ENCODE measurements around the gene AUTS2. TPM values are rescaled to one million over a fixed set of nuclear protein-coding genes. Genes with fewer than 3 reads are reported as not detected.

Gene AUTS2
- total RNA-seq, 1 donor from 2014 or later: 5.3 TPM

DNA sequence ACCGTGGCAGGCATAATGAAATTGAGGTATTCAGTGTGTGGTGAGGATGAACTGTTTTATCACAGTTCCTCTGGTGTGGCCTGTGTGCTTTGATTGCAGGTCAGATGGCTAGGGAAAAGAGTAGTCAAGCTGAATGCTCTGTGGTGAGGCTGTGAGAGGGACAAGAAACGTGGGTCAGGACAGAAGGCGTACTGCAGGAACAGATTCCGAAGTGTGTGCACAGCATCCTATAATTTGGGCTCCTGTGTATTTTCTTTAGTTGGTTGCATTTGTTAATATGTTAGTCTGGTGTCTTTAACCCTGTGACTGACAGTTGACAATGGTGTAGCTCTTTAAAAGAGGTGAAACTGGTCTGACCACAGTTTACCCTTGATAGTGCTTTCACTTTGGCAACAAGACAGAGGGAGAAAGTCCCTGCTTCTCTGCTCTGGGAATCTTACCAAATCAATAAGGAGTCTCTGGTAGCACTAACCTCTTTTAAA is 76.5 kb downstream of the AUTS2 start:
- DNase-seq (ENCODE audit: missing footprints) (no peak), ATAC-seq (no peak)
- intact Hi-C loops (cut with DNase I): no loop called here

DNA sequence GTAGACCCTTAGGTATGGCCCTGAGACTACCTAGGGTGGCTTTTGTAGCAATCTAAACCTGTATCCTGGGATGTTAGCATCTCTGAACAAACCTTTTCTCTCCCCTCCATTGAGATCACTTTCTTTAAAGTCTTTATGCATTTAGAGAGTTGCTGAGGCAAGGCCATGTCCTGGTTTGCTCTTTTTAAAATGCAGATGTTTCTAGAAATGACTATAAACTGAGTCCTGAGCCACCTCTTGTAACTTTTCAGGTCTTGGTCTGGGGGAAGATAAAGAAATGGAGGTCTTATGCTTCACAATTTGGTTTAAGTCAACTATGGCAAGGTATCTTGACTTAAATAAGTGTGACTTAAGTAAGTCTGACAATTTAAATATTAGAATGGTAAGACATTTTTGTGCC is 78.0 kb downstream of the AUTS2 start:
- ATAC-seq (no peak), DNase-seq (ENCODE audit: missing footprints) (no peak)
- intact Hi-C loops (cut with DNase I): no loop called here

- intact Hi-C loops (cut with DNase I): no loop called here
- DNase-seq (ENCODE audit: missing footprints) (no peak), ATAC-seq (no peak)
Measured at GRCh38 chr7:69677054-69677852, 79.0 kb downstream of the AUTS2 start.

- DNase-seq (ENCODE audit: missing footprints) (no peak), ATAC-seq (no peak)
- intact Hi-C loops (cut with DNase I): no loop called here
Measured at GRCh38 chr7:69677881-69678493, 79.7 kb downstream of the AUTS2 start.

DNA sequence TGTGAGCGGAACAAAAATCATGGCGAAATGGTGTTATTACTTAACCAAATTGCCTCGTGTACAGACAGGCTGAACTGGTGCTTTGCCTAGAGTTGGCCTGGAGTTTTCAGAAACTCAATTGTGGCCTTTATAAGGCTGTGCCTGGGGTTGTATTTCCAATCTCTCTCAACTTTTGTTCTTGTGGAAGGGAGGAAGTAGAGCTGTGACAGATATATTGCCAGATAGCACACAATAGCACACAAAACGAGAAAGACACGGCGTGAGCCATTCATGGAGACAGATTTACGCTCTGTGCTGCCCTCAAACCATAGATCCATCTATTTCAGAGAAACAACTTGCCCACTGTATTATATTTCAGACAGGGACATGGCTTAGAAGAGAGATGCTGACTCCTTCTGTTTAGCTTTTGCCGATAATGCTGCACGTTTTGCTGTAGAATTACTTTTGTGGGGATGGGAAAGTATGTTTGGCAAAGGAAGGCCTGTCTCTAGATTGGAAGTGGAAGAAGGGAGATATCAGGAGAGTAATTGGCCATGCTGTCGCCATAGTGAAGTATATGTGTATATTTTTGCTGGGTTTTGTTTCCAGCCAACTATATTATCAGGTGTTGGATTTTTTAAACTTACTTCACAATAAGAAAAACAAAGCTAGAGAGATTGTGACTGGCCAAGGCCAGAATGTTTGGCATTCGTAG is 80.4 kb downstream of the AUTS2 start:
- intact Hi-C loops (cut with DNase I): no loop called here
- ATAC-seq (peak; percentile 10), DNase-seq (ENCODE audit: missing footprints) (no peak)

DNA sequence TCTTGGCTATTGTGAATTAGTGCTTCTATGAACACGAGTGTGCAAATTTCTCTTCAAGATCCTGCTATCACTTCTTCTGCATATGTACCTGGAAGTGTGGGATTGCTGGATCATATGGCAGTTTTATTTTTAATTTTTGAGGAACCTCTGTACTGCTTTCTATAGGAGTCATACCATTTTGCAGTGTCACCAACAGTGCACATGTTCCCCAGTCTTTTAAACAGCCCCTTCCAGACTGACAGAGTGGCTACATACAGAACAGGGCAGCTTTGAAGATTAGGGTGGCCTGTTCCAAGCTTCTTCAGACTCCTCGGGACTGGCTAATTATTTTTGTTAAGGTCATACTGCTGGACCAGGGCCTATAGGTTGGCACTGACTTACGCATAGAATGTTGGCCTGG is 82.9 kb downstream of the AUTS2 start:
- no peak for ATAC-seq
- DNase-seq (ENCODE audit: missing footprints): no peak
- intact Hi-C loops (cut with DNase I): no loop called here

DNA sequence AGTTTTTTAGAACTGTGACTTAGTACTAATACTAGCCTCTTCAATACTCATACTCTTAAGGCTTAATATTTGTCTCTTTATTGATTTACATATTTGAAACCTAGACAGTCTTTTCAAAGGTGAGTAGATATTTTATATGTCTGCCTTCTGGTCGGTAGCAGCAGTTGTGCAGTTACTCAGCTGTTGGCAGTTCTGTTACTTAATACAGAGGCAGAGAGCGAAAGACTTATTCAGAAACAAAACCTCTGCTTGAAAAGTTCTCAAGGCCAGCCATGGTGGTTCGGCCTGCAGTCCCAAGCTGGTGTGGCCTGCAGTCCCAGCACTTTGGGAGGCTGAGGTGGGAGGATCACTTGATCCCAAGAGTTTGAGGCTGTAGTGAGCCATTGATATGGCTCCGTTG is 84.2 kb downstream of the AUTS2 start:
- intact Hi-C loops (cut with DNase I): no loop called here
- ATAC-seq: no peak
- no peak for DNase-seq (ENCODE audit: missing footprints)

DNA sequence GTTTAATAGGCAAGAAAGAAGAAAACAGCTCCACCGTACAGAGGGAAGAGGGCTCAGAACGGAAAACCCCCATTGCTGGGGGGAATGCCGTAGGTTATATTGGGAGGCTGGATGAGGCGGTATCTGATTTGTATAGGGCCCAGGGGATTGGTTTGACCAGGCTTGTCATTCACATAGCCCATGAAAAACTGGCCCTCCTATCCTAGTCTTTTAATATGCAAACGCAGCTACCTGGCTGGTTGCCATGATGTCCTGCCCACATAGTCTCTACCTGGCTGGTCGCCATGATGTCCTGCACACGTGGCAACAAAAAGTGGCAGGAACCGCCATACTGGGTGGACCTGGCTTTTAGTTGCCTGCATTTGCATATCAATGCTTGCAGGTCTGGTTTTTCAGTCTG is 84.7 kb downstream of the AUTS2 start:
- intact Hi-C loops (cut with DNase I): no loop called here
- ATAC-seq (no peak), DNase-seq (ENCODE audit: missing footprints) (no peak)

GRCh38 chr7:69684369-69685292 is 86.4 kb downstream of the AUTS2 start:
- ATAC-seq (peak; percentile 76), DNase-seq (ENCODE audit: missing footprints) (no peak)
- intact Hi-C loops (cut with DNase I): no loop called here

DNA sequence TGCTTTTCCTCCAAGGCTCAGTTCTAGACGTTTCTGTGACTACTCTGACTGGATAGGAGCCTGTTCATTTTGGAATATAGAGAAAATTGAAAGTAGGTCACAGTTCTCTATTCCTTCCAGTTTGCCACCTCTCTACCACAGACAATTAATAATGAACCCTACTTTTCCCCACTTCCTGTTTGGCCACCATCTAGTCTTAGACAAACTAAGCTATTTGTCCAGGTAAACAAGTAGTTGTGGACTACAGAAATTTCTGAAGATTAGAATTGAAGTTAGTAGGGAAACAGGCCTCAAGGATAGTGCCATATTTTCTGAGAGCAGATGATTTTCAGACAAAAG is 87.0 kb downstream of the AUTS2 start:
- ATAC-seq (no peak), DNase-seq (ENCODE audit: missing footprints) (no peak)
- intact Hi-C loops (cut with DNase I): no loop called here

DNA sequence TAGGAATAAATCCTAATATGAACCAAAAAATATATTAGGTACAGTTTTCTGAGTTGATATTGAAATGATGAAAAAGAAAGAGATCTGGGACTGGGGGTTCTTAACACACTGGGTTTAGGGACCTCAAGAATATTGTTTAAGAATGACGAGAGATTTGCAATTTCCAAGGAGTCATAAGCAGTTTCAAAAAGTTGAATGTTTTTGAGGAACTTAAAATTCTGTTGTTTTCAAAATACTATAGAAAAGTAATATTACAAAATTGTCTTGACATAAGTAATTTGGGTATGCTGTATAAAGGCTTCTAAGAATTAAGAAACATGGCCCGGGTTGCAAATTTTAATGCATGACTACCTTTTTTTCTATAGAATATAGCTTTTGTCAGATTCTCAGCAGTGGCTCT is 88.1 kb downstream of the AUTS2 start:
- ATAC-seq (no peak), DNase-seq (ENCODE audit: missing footprints) (no peak)
- intact Hi-C loops (cut with DNase I): no loop called here

DNA sequence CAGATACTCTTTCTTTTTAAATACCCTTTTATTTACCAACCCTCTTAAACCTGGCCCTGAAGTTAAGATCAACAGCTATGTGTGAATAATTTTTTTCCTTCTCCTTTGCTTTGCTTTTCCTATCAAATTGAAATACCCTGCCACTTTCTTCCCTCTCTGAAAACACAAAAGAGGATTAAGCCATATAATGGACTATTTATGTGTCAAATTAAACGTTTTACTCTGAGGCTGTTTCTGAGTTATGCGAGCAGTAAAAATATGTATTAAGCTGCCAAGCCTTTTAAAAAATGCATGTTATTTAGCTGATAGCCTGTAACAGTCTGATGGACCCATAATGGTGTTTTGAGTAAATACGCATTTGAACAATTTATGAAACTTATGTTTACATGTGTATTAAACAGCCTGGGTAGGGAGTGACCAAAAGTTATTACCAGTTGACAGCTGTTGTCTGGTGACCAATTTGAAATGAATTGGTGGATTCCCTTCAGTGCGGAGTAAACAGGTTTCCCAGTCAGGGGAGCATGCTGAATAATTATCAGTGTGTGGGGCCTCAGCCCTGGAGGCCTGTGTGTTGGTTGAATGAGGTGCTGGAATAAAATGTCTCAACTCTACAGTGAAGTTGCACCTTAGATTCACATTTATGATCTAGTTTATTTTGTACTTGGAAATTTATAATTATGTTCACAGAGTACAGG is 89.6 kb downstream of the AUTS2 start:
- intact Hi-C loops (cut with DNase I): no loop called here
- no peak for DNase-seq (ENCODE audit: missing footprints)
- ATAC-seq: no peak

- intact Hi-C loops (cut with DNase I): no loop called here
- ATAC-seq (no peak), DNase-seq (ENCODE audit: missing footprints) (no peak)
Measured at GRCh38 chr7:69690329-69690728, 92.1 kb downstream of the AUTS2 start.

GRCh38 chr7:69691327-69691726 is 93.1 kb downstream of the AUTS2 start:
- intact Hi-C loops (cut with DNase I): no loop called here
- DNase-seq (ENCODE audit: missing footprints) (no peak), ATAC-seq (no peak)

DNA sequence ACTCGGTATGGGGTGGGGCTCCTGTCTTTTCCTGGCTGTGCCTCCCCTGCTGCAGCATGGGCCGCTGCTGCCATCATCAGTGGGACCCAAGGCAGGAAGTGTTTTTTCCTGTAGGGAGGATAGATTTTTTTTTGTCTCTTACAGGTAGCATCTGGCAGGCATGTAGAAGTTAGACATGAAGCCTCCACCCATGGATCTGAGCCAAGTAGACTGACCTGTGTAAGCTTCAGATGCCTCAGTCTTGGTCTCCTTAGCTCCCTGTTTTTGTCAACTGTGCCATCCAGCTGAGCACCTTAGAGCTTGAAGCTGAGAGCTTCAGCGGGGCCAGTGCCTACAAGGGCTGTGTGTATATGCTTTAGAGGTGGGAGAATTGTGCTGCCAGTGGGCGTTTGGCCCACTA is 93.5 kb downstream of the AUTS2 start:
- no peak for DNase-seq (ENCODE audit: missing footprints)
- no peak for ATAC-seq
- intact Hi-C loops (cut with DNase I): no loop called here

GRCh38 chr7:69692611-69693010 is 94.3 kb downstream of the AUTS2 start:
- intact Hi-C loops (cut with DNase I): no loop called here
- no peak for ATAC-seq
- DNase-seq (ENCODE audit: missing footprints): no peak

GRCh38 chr7:69693042-69693441 is 94.8 kb downstream of the AUTS2 start:
- no peak for DNase-seq (ENCODE audit: missing footprints)
- intact Hi-C loops (cut with DNase I): no loop called here
- no peak for ATAC-seq

DNA sequence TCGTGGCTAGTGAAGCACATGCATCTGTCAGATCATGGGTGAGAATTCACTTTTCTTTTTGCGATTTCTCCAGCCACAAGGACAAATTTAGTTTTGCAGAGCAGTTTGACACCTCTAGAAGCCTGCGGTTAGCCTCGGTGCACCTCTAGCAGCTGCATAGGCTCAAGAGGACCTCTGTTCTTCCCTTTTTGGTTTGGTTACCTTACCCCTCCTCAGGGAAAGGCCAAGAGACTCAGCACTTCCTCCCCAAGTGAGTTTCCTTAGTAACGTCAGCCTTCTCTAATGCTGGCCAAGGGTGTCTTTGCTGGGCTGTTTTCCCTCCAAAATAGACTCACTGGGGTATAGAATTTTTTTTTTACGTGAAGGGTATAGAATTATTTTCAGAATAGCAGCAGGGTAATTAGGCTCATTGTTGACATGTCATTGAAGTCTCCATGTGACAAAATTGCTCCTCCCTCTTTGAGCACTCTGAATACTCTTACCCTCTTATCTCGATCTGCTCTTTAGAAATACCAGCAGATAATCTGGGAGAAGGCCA is 97.8 kb downstream of the AUTS2 start:
- DNase-seq (ENCODE audit: missing footprints) (no peak), ATAC-seq (no peak)
- intact Hi-C loops (cut with DNase I): no loop called here

Measured in Right ventricle myocardium inferior (tissue), 1 donor.